SH-SY5Y (cell line): ENCODE results near the gene VSTM4.

Experiments used
- GATA2 ChIP-seq: IDR thresholded peaks from 2 replicates; pipeline ENCODE4 v1.6.1; 2011; ENCODE audit warnings: mild to moderate bottlenecking, low read depth, low read length
- GATA3 ChIP-seq: IDR thresholded peaks from 2 replicates; pipeline ENCODE4 v1.6.1; 2011; ENCODE audit warnings: low read depth, mild to moderate bottlenecking, low read length, moderate library complexity

Gene VSTM4

DNA sequence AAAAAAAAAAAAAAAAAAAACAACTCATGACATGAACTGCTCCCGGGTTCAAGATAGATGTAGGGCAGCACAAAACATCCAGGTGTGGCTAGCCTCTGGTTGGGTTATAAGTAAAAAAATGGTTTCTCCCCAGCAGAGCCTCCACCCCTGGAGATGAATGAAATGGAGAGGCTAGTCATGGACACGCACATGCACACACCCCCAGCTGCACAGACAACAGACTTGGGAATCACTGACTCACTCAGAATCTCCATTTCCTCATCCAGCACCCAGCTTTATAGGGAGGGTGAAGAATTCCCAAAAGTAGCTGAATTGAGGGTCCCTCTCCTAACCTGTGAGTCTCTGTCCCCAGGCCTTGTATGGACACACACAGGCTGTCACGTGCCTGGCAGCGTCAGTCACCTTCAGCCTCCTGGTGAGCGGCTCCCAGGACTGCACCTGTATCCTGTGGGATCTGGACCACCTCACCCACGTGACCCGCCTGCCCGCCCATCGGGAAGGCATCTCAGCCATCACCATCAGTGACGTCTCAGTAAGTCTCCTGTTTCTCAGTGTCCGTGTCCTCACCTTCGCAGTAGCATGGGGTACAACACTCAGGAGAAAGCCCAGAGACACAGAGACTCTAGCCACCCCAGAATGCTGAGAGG is 140.7 kb downstream of the VSTM4 start:
- TF ChIP-seq GATA2: no peak
- no peak for TF ChIP-seq GATA3

DNA sequence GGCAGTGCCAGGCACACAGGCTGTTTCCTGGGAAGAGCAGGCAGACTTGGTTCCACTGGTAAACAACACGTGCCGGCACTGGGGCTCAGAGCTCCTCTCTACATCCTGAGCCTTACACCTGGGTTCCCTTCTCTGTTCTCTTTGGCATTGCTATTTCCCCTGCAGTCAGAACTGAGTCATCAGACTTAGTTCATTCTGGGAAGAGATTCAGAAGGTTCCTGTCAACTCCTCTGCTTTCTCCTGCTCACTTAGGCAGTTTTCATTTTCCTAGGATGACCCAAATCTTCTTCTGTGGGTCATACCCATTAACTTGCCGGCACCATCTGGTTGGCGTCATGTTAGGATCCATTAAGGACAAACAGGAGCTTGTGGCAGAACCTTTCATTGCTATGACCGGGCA is 142.3 kb downstream of the VSTM4 start:
- TF ChIP-seq GATA3: no peak
- no peak for TF ChIP-seq GATA2

DNA sequence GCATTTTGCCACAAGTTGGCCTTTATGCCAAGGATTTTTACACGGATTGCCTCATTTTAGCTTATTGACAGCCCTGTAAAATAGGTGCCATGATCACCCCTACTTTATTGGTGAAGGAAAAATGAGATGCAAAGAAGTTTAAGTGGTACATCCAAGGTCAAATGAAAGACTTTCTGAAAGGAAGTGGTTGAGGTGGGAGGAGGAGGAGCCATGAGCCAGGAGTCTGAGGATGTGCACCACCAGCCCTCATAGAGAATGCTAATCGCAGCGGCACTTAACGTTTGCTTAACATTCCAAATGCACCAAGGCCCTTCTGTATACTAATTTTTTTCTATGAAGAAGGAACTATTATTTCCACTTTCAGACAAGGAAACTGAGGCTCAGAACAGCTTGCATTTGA is 144.7 kb downstream of the VSTM4 start:
- TF ChIP-seq GATA2 (no peak), GATA3 (no peak)

DNA sequence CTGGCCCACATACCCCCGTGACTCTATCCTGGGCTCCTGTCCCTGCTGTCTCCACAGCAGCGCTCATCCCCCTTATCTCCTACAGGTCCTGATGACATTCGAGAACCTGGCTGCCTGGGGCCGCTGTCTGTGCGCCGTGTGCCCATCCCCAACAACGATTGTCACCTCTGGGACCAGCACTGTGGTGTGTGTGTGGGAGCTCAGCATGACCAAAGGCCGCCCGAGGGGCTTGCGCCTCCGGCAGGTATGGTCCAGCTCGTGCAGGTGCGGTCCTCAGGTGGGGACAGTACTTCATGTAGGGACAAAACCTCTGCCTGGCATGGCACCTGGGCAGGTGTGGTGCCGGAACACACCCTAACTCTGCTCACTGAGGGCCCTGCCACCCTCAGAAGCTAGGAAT is 145.3 kb downstream of the VSTM4 start:
- no peak for TF ChIP-seq GATA2
- no peak for TF ChIP-seq GATA3

DNA sequence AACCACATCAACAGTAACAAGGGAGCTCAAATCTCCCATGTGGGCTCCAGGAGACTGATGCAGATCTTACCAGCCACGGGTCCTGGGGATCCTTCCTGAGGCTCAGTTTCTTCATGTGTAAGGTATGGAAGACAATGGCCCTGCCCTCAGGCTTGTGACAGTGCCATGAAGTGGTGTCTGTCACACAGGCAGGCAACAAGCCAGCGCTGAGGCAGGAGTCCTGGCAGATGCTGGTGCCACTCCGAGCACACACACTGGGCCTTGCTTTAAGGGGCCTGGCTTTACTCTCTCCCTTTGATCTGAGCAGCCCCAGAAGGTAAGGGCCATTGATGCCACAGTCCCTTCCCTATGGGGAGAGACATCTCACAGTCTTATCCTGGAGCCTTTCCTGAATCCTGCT is 147.3 kb downstream of the VSTM4 start:
- TF ChIP-seq GATA3 (no peak), GATA2 (no peak)

DNA sequence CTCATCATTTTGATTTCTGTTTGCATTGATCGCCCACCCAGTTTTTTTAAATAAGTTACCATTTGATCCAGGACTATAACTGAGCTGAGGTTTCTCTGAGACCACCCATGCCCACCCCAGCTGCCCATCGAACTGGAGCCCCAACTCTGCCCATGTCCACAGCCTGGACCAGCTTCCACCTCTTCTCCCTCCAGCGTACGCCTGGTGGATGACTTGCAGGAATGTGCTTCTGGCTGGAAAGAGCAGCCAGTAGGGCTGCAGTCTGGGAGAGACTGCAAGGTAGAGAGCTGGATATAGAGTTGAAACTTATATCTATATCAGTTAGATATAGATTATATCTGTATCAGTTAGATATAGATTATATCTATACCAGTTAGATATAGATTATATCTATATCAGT is 149.9 kb downstream of the VSTM4 start:
- TF ChIP-seq GATA2: no peak
- no peak for TF ChIP-seq GATA3
